ENCODE measurements around the gene PACSIN1. TPM values are rescaled to one million over a fixed set of nuclear protein-coding genes. Genes with fewer than 3 reads are reported as not detected.

Gene PACSIN1
- total RNA-seq, 1 donor from 2014 or later: 0.11 TPM

GRCh38 chr6:34537922-34538550, 72.2 kb downstream of the PACSIN1 start:
- no peak for ATAC-seq (ENCODE audit: low read depth)
- DNase-seq: no peak
- Mint-ChIP-seq H3K27ac (no peak overlapping the region), H3K9me3 (no peaks in the 10 kb centered on the region), H3K27me3 (no peaks in the 10 kb centered on the region), H3K4me1 (no peaks in the 10 kb centered on the region), H3K36me3 (ENCODE audit: low read depth) (no peaks in the 10 kb centered on the region), H3K4me3 (no peak overlapping the region)
- ChIA-PET POLR2A (no interaction called here), CTCF (no interaction called here)
- intact Hi-C loops (cut with micrococcal nuclease): no loop called here
- no peak for TF ChIP-seq CTCF (IDR thresholded peaks at IDR 0.05)

GRCh38 chr6:34538581-34538980, 72.7 kb downstream of the PACSIN1 start:
- ATAC-seq (ENCODE audit: low read depth) (no peak), DNase-seq (no peak)
- intact Hi-C loops (cut with micrococcal nuclease): no loop called here
- ChIA-PET CTCF (no interaction called here), POLR2A (interaction anchor here (0.6 kb wide), 1 partner anchor 222 kb away, joined by 8 read pairs; no protein-coding TSS in a partner anchor)
- no peak overlapping the region for H3K4me3 Mint-ChIP-seq
- no peaks in the 10 kb centered on the region for H3K4me1 Mint-ChIP-seq
- no peak for TF ChIP-seq CTCF (IDR thresholded peaks at IDR 0.05)
- H3K9me3 Mint-ChIP-seq: no peaks in the 10 kb centered on the region
- no peaks in the 10 kb centered on the region for H3K27me3 Mint-ChIP-seq
- H3K36me3 Mint-ChIP-seq (ENCODE audit: low read depth): no peaks in the 10 kb centered on the region
- no peak overlapping the region for H3K27ac Mint-ChIP-seq

GRCh38 chr6:34539181-34539580, 73.3 kb downstream of the PACSIN1 start:
- Mint-ChIP-seq H3K4me1 (no peaks in the 10 kb centered on the region), H3K27ac (no peak overlapping the region), H3K27me3 (no peaks in the 10 kb centered on the region), H3K4me3 (no peak overlapping the region), H3K9me3 (no peaks in the 10 kb centered on the region), H3K36me3 (ENCODE audit: low read depth) (no peaks in the 10 kb centered on the region)
- DNase-seq (no peak), ATAC-seq (ENCODE audit: low read depth) (no peak)
- intact Hi-C loops (cut with micrococcal nuclease): no loop called here
- ChIA-PET CTCF (no interaction called here), POLR2A (interaction anchor here (0.6 kb wide), 1 partner anchor 221 kb away, joined by 8 read pairs; no protein-coding TSS in a partner anchor)
- TF ChIP-seq CTCF (IDR thresholded peaks at IDR 0.05): no peak

GRCh38 chr6:34540222-34540621, 74.3 kb downstream of the PACSIN1 start:
- no peaks in the 10 kb centered on the region for H3K27me3 Mint-ChIP-seq
- POLR2A ChIA-PET: no interaction called here
- intact Hi-C loops (cut with micrococcal nuclease): no loop called here

GRCh38 chr6:34540841-34541240, 75.0 kb downstream of the PACSIN1 start:
- H3K27ac Mint-ChIP-seq: no peak overlapping the region
- H3K9me3 Mint-ChIP-seq: no peaks in the 10 kb centered on the region
- ATAC-seq (ENCODE audit: low read depth) (no peak), DNase-seq (no peak)
- no peaks in the 10 kb centered on the region for H3K36me3 Mint-ChIP-seq (ENCODE audit: low read depth)
- H3K27me3 Mint-ChIP-seq: no peaks in the 10 kb centered on the region
- H3K4me1 Mint-ChIP-seq: no peaks in the 10 kb centered on the region
- intact Hi-C loops (cut with micrococcal nuclease): no loop called here
- no peak for TF ChIP-seq CTCF (IDR thresholded peaks at IDR 0.05)
- ChIA-PET POLR2A (no interaction called here), CTCF (no interaction called here)
- no peak overlapping the region for H3K4me3 Mint-ChIP-seq

More at GRCh38 chr6:34540222-34540621, 74.3 kb downstream of the PACSIN1 start:
- Mint-ChIP-seq H3K4me1 (no peaks in the 10 kb centered on the region), H3K36me3 (ENCODE audit: low read depth) (no peaks in the 10 kb centered on the region), H3K27ac (no peak overlapping the region), H3K4me3 (no peak overlapping the region), H3K9me3 (no peaks in the 10 kb centered on the region)
- TF ChIP-seq CTCF (IDR thresholded peaks at IDR 0.05): no peak
- CTCF ChIA-PET: no interaction called here
- ATAC-seq (ENCODE audit: low read depth) (no peak), DNase-seq (no peak)
